SK-N-SH (cell line): Measurements from ENCODE around the gene SNX1. TPM values are rescaled to one million over a fixed set of nuclear protein-coding genes. Genes with fewer than 3 reads are reported as not detected.

Experiments used
- CTCF ChIA-PET: fragments of 300-600, 350-600 bp; formaldehyde crosslinking; extraction: SDS; loops from one replicate; lab custom pipeline; 2021; lab: Yijun Ruan, JAX
- POLR2A ChIA-PET: fragments of 350-600 bp; sonication (Branson Sonifier 250); formaldehyde crosslinking; extraction: SDS; loops from one replicate; lab custom pipeline; 2020; ENCODE audit warnings: antibody characterized with exemption, inconsistent platforms; lab: Yijun Ruan, JAX
- DNase-seq: peaks from one replicate; pipeline ENCODE4 v3.0.0; 2012
- H2AFZ ChIP-seq: fragments of 200-600 bp; sonication (generic); 2 replicates; pipeline ENCODE4 v1.8.1; 2016; ENCODE audit warnings: antibody characterized with exemption, mild to moderate bottlenecking, low read depth
- H3F3A ChIP-seq: fragments of 200-600 bp; sonication (generic); replicated peaks from 2 replicates; pipeline ENCODE3; 2016; ENCODE audit warnings: antibody characterized with exemption, mild to moderate bottlenecking; ENCODE audit not compliant: insufficient read depth
- H3K27ac ChIP-seq, 2 experiments: fragments of 200-500 bp in 1 of 2; fragments of 200-600 bp in 1 of 2; sonication (Bioruptor generic) in 1 of 2; sonication (generic), shearing (Covaris generic) in 1 of 2; 2 replicates each; pipeline versions ENCODE4 v1.5.1 to v1.6.1; 2014 to 2016; ENCODE audit warnings: low read depth in 2 of 2, inconsistent platforms in 1 of 2, low read length in 1 of 2, mild to moderate bottlenecking in 1 of 2, mixed read lengths in 1 of 2
- H3K27me3 ChIP-seq: fragments of 200-600 bp; sonication (generic), shearing (Covaris generic); 2 replicates; pipeline ENCODE4 v1.6.1; 2016; ENCODE audit warnings: mixed run types; ENCODE audit not compliant: insufficient read depth
- H3K36me3 ChIP-seq, 2 experiments: fragments of 200-500 bp in 1 of 2; fragments of 200-600 bp in 1 of 2; sonication (Bioruptor generic) in 1 of 2; sonication (generic) in 1 of 2; replicated peaks in 1 of 2; 2 replicates each; pipeline versions ENCODE3 to v1.5.1; 2014 to 2016; ENCODE audit warnings: low read length in 1 of 2, mild to moderate bottlenecking in 1 of 2; ENCODE audit not compliant: insufficient read depth in 2 of 2, control insufficient read depth in 1 of 2
- H3K4me1 ChIP-seq, 2 experiments: fragments of 200-500 bp in 1 of 2; fragments of 200-600 bp in 1 of 2; sonication (Bioruptor generic) in 1 of 2; sonication (generic), shearing (Covaris generic) in 1 of 2; 2 replicates each; pipeline versions ENCODE4 v1.5.1 to v1.6.1; 2014 to 2016; ENCODE audit warnings: low read depth in 1 of 2, low read length in 1 of 2, mixed run types in 1 of 2; ENCODE audit not compliant: insufficient read depth in 2 of 2, control insufficient read depth in 1 of 2
- H3K4me2 ChIP-seq: fragments of 200-600 bp; sonication (generic), shearing (Covaris generic); 2 replicates; pipeline ENCODE4 v1.6.1; 2017; ENCODE audit warnings: mixed run types
- H3K4me3 ChIP-seq, 2 experiments: fragments of 200-500 bp in 1 of 2; fragments of 200-600 bp in 1 of 2; sonication (Bioruptor generic) in 1 of 2; sonication (generic), shearing (Covaris generic) in 1 of 2; 2 replicates each; pipeline versions ENCODE4 v1.5.1 to v1.8.1; 2014 to 2016; ENCODE audit warnings: low read depth in 2 of 2, inconsistent platforms in 1 of 2, low read length in 1 of 2, mild to moderate bottlenecking in 1 of 2, mixed read lengths in 1 of 2, moderate library complexity in 1 of 2
- H3K79me2 ChIP-seq: fragments of 200-600 bp; sonication (generic); 2 replicates; pipeline ENCODE4 v1.8.1; 2017; ENCODE audit warnings: mild to moderate bottlenecking; ENCODE audit not compliant: insufficient read depth
- H3K9ac ChIP-seq: fragments of 200-600 bp; sonication (generic); 2 replicates; pipeline ENCODE4 v1.6.1; 2017; ENCODE audit warnings: mixed run types
- H3K9me2 ChIP-seq: fragments of 200-600 bp; sonication (generic); 2 replicates; pipeline ENCODE4 v1.6.1; 2017; ENCODE audit warnings: mixed run types
- H3K9me3 ChIP-seq: fragments of 200-600 bp; sonication (generic); 2 replicates; pipeline ENCODE4 v1.6.1; 2017; ENCODE audit warnings: mixed run types, mild to moderate bottlenecking, moderate library complexity
- H4K20me1 ChIP-seq: fragments of 200-600 bp; sonication (generic); 2 replicates; pipeline ENCODE4 v1.6.1; 2017; ENCODE audit warnings: mild to moderate bottlenecking, mixed run types; ENCODE audit not compliant: insufficient read depth
- ELF1 ChIP-seq: IDR thresholded peaks from 2 replicates; pipeline ENCODE4 v1.4.0; 2012
- EP300 ChIP-seq, 2 experiments: IDR thresholded peaks; 2 replicates each; pipeline versions ENCODE4 v1.4.0 to v1.6.1; 2012; ENCODE audit warnings: borderline replicate concordance in 1 of 2, low read depth in 1 of 2, low read length in 1 of 2
- EZH2phosphoT487 ChIP-seq: fragments of 200-600 bp; sonication (generic); IDR thresholded peaks from 2 replicates; pipeline ENCODE4 v1.6.1; 2017; ENCODE audit warnings: low read depth, mixed run types, mild to moderate bottlenecking, antibody characterized with exemption, moderate library complexity, borderline replicate concordance
- FOSL2 ChIP-seq: IDR thresholded peaks from 2 replicates; pipeline ENCODE4 v1.4.0; 2012; ENCODE audit warnings: low read depth, mild to moderate bottlenecking, moderate library complexity, borderline replicate concordance
- FOXJ3 ChIP-seq: sonication (generic); formaldehyde crosslinking; IDR thresholded peaks from 2 replicates; pipeline ENCODE4 v1.5.1; 2020; ENCODE audit warnings: mild to moderate bottlenecking, missing genetic modification reagents
- FOXM1 ChIP-seq: IDR thresholded peaks from 2 replicates; pipeline ENCODE4 v1.4.0; 2012; ENCODE audit warnings: low read depth, mild to moderate bottlenecking
- GABPA ChIP-seq: IDR thresholded peaks from 2 replicates; pipeline ENCODE4 v1.4.0; 2012; ENCODE audit warnings: low read depth, mild to moderate bottlenecking
- JUND ChIP-seq: IDR thresholded peaks from 2 replicates; pipeline ENCODE4 v1.4.0; 2012
- MEF2A ChIP-seq: IDR thresholded peaks from 2 replicates; pipeline ENCODE4 v1.4.0; 2012; ENCODE audit warnings: low read depth, borderline replicate concordance
- NFIC ChIP-seq: IDR thresholded peaks from 2 replicates; pipeline ENCODE4 v1.4.0; 2012; ENCODE audit warnings: borderline replicate concordance
- NRF1 ChIP-seq: IDR thresholded peaks from 2 replicates; pipeline ENCODE4 v1.6.1; 2012; ENCODE audit warnings: low read depth, mild to moderate bottlenecking, low read length
- POLR2AphosphoS5 ChIP-seq: IDR thresholded peaks from 2 replicates; pipeline ENCODE4 v1.6.1; 2012; ENCODE audit warnings: low read depth, low read length
- RAD21 ChIP-seq: IDR thresholded peaks from 2 replicates; pipeline ENCODE4 v1.6.1; 2012; ENCODE audit warnings: mild to moderate bottlenecking, low read length
- RCOR1 ChIP-seq: fragments of 150-350 bp; IDR thresholded peaks from 2 replicates; pipeline ENCODE4 v1.6.1; 2017; ENCODE audit warnings: antibody characterized with exemption, low read length
- RFX5 ChIP-seq: IDR thresholded peaks from 2 replicates; pipeline ENCODE4 v1.6.1; 2012; ENCODE audit warnings: mild to moderate bottlenecking, improper control_type of control experiment, low read length
- RXRA ChIP-seq: IDR thresholded peaks from 2 replicates; pipeline ENCODE4 v1.4.0; 2012; ENCODE audit warnings: low read depth, mild to moderate bottlenecking, borderline replicate concordance
- TAF1 ChIP-seq: IDR thresholded peaks from 2 replicates; pipeline ENCODE4 v1.6.1; 2012; ENCODE audit warnings: low read depth, mild to moderate bottlenecking, low read length, moderate library complexity, borderline replicate concordance
- YY1 ChIP-seq: IDR thresholded peaks from 2 replicates; pipeline ENCODE4 v1.4.0; 2012; ENCODE audit warnings: low read depth, mild to moderate bottlenecking
- WGBS: methylation state at CpG from one replicate; pipeline ENCODE4 v1.1.6; 2017; ENCODE audit warnings: low lambda C conversion rate; 5-methylcytosine and 5-hydroxymethylcytosine counted together
- polyA plus RNA-seq, 3 experiments: library from polyadenylated mRNA; depleted of rRNA; stranded (reverse); fragments of >200 nt; gene quantifications; 2 replicates each; pipeline ENCODE4 v1.2.3, GENCODE V29; 2012
- TF ChIP-seq, protein P1 (sequence below): IDR thresholded peaks from 2 replicates; pipeline ENCODE4 v1.4.0; 2012; ENCODE audit warnings: low read depth, borderline replicate concordance
- TF ChIP-seq, protein P2 (sequence below): IDR thresholded peaks from 2 replicates; pipeline ENCODE4 v1.4.0; 2012; ENCODE audit warnings: low read depth
- TF ChIP-seq, protein P3 (sequence below): fragments of 200-600 bp; sonication (generic); IDR thresholded peaks from 2 replicates; pipeline ENCODE4 v1.6.1; 2017; ENCODE audit warnings: antibody characterized with exemption, mild to moderate bottlenecking, moderate library complexity
- TF ChIP-seq, protein P4 (sequence below): IDR thresholded peaks from 2 replicates; pipeline ENCODE4 v1.4.0; 2012; ENCODE audit warnings: low read depth, borderline replicate concordance

SNX1 gene
- polyA plus RNA-seq, 1 of the 3 experiments (the other 2 are of a cell fraction), result 80.7 TPM

DNA sequence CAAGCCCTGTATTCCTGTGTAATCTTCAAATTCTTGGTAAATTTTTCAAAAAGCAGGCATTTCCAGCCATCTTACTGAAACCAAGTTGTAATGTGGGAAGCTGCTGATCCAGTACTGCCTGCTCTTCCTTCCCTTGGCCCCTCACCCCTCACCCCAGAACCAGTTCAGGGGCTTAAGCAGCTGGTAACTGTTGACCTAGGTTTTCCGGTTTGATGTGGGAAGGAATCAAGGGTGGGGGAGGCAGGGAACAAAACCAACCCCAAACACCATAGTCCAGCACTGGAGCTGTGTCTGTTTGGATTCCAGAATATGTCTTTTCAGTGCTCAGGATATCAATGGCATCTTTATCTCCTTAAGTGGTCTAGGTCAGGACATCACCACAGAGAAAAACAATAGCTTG, 26.7 kb downstream of the SNX1 start:
- H3K36me3 ChIP-seq, result peaks cover 66 to 73% of the 10 kb centered on the region in 2 experiments
- H4K20me1 ChIP-seq, result no peaks in the 10 kb centered on the region
- POLR2A ChIA-PET, result no interaction called here

DNA sequence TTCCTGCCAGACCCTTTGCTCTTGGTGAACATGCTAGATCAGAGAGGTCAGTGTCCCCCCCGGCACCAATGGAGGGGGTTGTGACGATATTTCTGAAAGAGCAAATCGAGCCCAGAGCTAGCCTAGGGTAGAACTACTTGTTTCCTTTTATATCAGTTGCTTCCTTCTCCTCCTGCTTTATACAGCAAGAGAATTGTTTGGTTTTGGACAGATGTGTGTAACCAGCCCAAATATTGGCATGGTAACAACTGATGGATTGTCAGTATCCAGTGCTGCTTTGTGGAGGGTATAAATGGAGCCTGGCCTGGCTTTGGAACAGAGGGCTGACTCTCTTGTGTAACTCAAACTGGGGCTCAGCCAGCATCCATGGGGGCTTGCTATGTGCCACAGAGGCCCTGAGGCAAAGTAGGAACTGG, 27.2 kb downstream of the SNX1 start:
- CTCF ChIA-PET, result interaction anchor here (2.1 kb wide), 1 partner anchor 31 kb away, joined by 9 read pairs; no protein-coding TSS in a partner anchor
- Histone ChIP-seq H3K9ac (no peak overlapping the region), H4K20me1 (no peaks in the 10 kb centered on the region), H3K79me2 (no peaks in the 10 kb centered on the region), H3K27ac (no peak overlapping the region), H3K4me3 (no peak overlapping the region), H2AFZ (no peak overlapping the region), H3K27me3 (no peaks in the 10 kb centered on the region), H3K4me1 (no peaks in the 10 kb centered on the region), H3K9me2 (no peaks in the 10 kb centered on the region), H3K9me3 (no peaks in the 10 kb centered on the region), H3K4me2 (no peak overlapping the region), H3F3A (no peaks in the 10 kb centered on the region), H3K36me3 (peaks cover 69 to 73% of the 10 kb centered on the region in 2 experiments)
- 83% methylated on average over 3 of the region's 3 CpGs for WGBS
- no peak for DNase-seq
- POLR2A ChIA-PET, result no interaction called here
- TF ChIP-seq RCOR1 (no peak), RAD21 (no peak), RXRA (no peak), NFIC (no peak), JUND (no peak)
- TF ChIP-seq, protein P1, sequence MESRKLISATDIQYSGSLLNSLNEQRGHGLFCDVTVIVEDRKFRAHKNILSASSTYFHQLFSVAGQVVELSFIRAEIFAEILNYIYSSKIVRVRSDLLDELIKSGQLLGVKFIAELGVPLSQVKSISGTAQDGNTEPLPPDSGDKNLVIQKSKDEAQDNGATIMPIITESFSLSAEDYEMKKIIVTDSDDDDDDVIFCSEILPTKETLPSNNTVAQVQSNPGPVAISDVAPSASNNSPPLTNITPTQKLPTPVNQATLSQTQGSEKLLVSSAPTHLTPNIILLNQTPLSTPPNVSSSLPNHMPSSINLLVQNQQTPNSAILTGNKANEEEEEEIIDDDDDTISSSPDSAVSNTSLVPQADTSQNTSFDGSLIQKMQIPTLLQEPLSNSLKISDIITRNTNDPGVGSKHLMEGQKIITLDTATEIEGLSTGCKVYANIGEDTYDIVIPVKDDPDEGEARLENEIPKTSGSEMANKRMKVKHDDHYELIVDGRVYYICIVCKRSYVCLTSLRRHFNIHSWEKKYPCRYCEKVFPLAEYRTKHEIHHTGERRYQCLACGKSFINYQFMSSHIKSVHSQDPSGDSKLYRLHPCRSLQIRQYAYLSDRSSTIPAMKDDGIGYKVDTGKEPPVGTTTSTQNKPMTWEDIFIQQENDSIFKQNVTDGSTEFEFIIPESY, result no peak
- TF ChIP-seq, protein P2, sequence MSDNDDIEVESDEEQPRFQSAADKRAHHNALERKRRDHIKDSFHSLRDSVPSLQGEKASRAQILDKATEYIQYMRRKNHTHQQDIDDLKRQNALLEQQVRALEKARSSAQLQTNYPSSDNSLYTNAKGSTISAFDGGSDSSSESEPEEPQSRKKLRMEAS, result no peak

More for the DNA sequence above, 26.7 kb downstream of the SNX1 start:
- no peak for DNase-seq
- H3K27me3 ChIP-seq, result no peaks in the 10 kb centered on the region
- TF ChIP-seq FOXJ3 (CRISPR knock-in tag), result no peak
- TF ChIP-seq MEF2A, result no peak
- no peak for TF ChIP-seq TAF1
- no peak for TF ChIP-seq FOSL2
- no peak for TF ChIP-seq EZH2phosphoT487
- TF ChIP-seq EP300 (IDR thresholded peaks at IDR 0.05; ENCODE audit: borderline replicate concordance in 1 of 2, low read depth in 1 of 2, low read length in 1 of 2), result no peak
- no peak for TF ChIP-seq POLR2AphosphoS5
- TF ChIP-seq, protein P3, sequence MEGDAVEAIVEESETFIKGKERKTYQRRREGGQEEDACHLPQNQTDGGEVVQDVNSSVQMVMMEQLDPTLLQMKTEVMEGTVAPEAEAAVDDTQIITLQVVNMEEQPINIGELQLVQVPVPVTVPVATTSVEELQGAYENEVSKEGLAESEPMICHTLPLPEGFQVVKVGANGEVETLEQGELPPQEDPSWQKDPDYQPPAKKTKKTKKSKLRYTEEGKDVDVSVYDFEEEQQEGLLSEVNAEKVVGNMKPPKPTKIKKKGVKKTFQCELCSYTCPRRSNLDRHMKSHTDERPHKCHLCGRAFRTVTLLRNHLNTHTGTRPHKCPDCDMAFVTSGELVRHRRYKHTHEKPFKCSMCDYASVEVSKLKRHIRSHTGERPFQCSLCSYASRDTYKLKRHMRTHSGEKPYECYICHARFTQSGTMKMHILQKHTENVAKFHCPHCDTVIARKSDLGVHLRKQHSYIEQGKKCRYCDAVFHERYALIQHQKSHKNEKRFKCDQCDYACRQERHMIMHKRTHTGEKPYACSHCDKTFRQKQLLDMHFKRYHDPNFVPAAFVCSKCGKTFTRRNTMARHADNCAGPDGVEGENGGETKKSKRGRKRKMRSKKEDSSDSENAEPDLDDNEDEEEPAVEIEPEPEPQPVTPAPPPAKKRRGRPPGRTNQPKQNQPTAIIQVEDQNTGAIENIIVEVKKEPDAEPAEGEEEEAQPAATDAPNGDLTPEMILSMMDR, result no peak
- no peak for TF ChIP-seq GABPA
- TF ChIP-seq, protein P2, result no peak
- no peak for TF ChIP-seq RAD21
- TF ChIP-seq, protein P4, sequence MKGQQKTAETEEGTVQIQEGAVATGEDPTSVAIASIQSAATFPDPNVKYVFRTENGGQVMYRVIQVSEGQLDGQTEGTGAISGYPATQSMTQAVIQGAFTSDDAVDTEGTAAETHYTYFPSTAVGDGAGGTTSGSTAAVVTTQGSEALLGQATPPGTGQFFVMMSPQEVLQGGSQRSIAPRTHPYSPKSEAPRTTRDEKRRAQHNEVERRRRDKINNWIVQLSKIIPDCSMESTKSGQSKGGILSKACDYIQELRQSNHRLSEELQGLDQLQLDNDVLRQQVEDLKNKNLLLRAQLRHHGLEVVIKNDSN, result no peak
- no peak for TF ChIP-seq FOXM1
- TF ChIP-seq ELF1, result no peak
- TF ChIP-seq JUND, result no peak
- TF ChIP-seq RFX5, result no peak
- no peak for TF ChIP-seq YY1
- TF ChIP-seq NRF1, result no peak
- TF ChIP-seq, all 33 proteins: peak for 0
- H3K9ac ChIP-seq, result no peak overlapping the region
- no peaks in the 10 kb centered on the region for H3K9me2 ChIP-seq
- 88% methylated on average over 1 of the region's 1 CpG for WGBS
- CTCF ChIA-PET, result interaction anchor here (2.1 kb wide), 1 partner anchor 31 kb away, joined by 9 read pairs; no protein-coding TSS in a partner anchor
- H3K4me2 ChIP-seq, result no peak overlapping the region
- H3K79me2 ChIP-seq, result no peaks in the 10 kb centered on the region
- H3F3A ChIP-seq, result no peaks in the 10 kb centered on the region
- H3K4me3 ChIP-seq, result no peak overlapping the region
- H2AFZ ChIP-seq, result no peak overlapping the region
- H3K4me1 ChIP-seq, result no peaks in the 10 kb centered on the region
- no peak overlapping the region for H3K27ac ChIP-seq
- H3K9me3 ChIP-seq, result no peaks in the 10 kb centered on the region
